Kidney epithelial cell (primary cell): ENCODE results near the gene RAB6A. TPM values are rescaled to one million over a fixed set of nuclear protein-coding genes. Genes with fewer than 3 reads are reported as not detected.

Experiments
- DNase-seq: peaks from one replicate; pipeline ENCODE4 v3.0.0-alpha.2; 2010; ENCODE audit warnings: low read depth
- H3K27me3 ChIP-seq: 2 replicates; pipeline ENCODE4 v1.6.0; 2011; ENCODE audit warnings: low read length; ENCODE audit not compliant: control insufficient read depth, insufficient read depth
- H3K36me3 ChIP-seq: 2 replicates; pipeline ENCODE4 v1.5.1; 2011; ENCODE audit warnings: low read length; ENCODE audit not compliant: control insufficient read depth, insufficient read depth
- H3K4me3 ChIP-seq: 2 replicates; pipeline ENCODE4 v1.5.1; 2011; ENCODE audit warnings: low read depth, mild to moderate bottlenecking, control low read depth, low read length
- CTCF ChIP-seq: IDR thresholded peaks from 2 replicates; pipeline ENCODE4 v1.5.1; 2011; ENCODE audit warnings: mild to moderate bottlenecking, moderate library complexity, low read length, control low read depth, inconsistent platforms; ENCODE audit not compliant: insufficient read depth, poor library complexity, severe bottlenecking
- total RNA-seq: library from RNA; depleted of rRNA; stranded (reverse); fragments of >200 nt; gene quantifications from 2 replicates; pipeline ENCODE4 v1.2.3, GENCODE V29; 2015

Gene RAB6A
- total RNA-seq, 1 donor from 2014 or later = 120 TPM

GRCh38 chr11:73800276-73800806 is 39.5 kb upstream of the RAB6A start:
- Histone ChIP-seq H3K36me3 (no peaks in the 10 kb centered on the region), H3K4me3 (no peak overlapping the region)
- TF ChIP-seq CTCF = no peak

DNA sequence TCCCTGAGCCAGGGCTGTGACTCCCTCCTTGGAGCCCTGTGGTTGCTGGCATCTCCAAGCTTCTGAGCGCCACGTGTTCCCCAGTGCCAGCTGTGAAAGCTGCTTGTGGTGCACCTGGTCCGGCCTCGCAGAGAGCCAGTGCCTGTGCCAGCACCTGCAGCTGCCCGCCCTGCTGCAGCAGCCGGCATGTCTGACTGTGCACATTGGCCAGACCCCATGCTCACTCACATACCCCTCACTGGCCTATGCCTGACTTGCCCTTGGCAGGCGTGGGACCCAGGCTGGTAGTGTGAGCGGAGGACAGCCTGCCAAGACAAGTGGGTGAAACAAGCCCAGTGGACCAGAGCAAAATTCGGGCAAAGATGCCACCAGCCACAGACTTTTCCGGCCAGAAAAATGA is 36.6 kb upstream of the RAB6A start:
- no peaks in the 10 kb centered on the region for H3K27me3 ChIP-seq
- no peak for TF ChIP-seq CTCF
- H3K36me3 ChIP-seq = no peaks in the 10 kb centered on the region
- no peak overlapping the region for H3K4me3 ChIP-seq
- no peak for DNase-seq

More at GRCh38 chr11:73800276-73800806, 39.5 kb upstream of the RAB6A start:
- H3K27me3 ChIP-seq = no peaks in the 10 kb centered on the region
- no peak for DNase-seq

DNA sequence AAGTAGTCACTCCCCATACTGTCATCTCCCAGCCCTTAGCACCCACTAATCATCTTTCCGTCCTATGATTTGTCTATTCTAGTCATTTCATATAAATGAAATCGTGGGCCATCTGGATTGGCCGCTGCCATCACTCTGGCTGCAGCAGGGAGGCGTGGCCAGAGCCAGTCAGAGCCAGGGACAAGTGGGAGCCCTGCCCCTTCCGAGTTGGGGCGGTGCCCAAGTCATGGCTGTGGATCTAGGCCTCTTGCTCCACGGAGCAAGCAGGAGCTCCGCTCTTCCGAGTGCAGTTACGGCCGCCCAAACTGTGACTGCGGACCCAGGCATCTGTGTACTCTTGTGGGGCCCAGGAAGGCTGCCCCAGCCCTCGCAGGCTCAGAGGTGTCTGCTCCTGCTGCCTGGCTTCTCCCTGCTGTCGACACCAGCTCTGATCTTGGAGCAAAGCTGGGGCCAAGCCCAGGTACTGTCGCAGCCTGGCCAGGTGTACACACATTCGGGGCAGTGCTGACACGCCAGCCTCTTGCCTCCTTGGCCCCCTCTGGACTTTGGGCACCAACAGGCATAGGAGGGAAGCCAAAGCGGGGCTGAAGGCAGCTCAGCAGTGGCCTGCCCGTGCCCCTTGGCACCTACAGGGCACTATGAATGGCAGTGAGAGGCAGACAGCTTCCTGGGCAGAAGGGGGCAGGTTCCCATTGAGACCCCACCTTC is 35.2 kb upstream of the RAB6A start:
- no peaks in the 10 kb centered on the region for H3K36me3 ChIP-seq
- DNase-seq = no peak
- H3K4me3 ChIP-seq = no peak overlapping the region
- TF ChIP-seq CTCF = no peak
- no peaks in the 10 kb centered on the region for H3K27me3 ChIP-seq

DNA sequence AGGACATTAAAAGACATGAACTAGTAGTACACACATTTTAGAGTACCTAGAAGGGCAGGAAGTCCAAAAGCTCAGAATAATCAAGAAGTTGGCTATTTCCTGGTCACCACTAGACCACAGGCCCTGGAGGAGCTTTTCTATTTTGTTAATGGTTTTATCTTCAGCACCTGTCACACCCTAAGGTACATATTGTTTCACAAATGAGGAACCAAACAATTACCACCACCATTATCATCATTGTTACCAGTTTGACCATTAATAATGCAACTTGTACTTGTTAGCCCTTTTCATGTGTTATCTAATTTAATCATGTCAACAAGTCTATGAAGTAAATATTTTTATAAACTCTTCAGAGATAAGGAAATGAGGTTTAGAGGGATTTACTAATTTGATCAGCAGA is 31.7 kb upstream of the RAB6A start:
- DNase-seq = no peak
- Histone ChIP-seq H3K36me3 (no peaks in the 10 kb centered on the region), H3K27me3 (no peaks in the 10 kb centered on the region), H3K4me3 (no peak overlapping the region)
- no peak for TF ChIP-seq CTCF

DNA sequence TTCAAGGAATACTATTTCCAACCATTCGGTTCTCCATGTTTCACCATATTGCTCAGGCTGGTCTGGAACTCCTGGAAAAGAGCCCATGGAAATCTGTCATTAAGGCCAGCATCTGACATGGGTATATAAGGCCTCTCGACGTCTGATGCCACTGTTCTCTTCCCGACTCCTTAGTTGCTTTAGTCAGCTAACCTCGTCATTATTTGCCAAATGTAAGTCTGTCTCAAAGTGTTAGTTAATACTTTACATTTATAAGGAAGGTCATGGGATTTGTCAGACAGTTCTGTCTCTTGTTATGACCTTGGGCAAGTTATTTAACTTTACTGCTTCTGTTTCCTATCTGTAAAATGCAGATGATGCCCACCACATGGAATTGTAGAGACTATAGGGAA is 28.4 kb upstream of the RAB6A start:
- DNase-seq = no peak
- no peaks in the 10 kb centered on the region for H3K27me3 ChIP-seq
- no peak overlapping the region for H3K4me3 ChIP-seq
- no peaks in the 10 kb centered on the region for H3K36me3 ChIP-seq
- TF ChIP-seq CTCF = no peak
